Osteocyte (in vitro differentiated cells): ENCODE results near the gene KDM5A. TPM values are rescaled to one million over a fixed set of nuclear protein-coding genes. Genes with fewer than 3 reads are reported as not detected.

Experiments
- DNase-seq: peaks from one replicate; pipeline ENCODE4 v3.0.0; 2021; ENCODE audit warnings: mixed read lengths; ENCODE audit not compliant: unreplicated experiment; ENCODE audit errors: extremely low spot score
- H3K27ac Mint-ChIP-seq: one replicate; pipeline ENCODE4 v1.8.0; 2021; ENCODE audit warnings: mild to moderate bottlenecking, mixed read lengths; ENCODE audit not compliant: unreplicated experiment
- H3K27me3 Mint-ChIP-seq: one replicate; pipeline ENCODE4 v1.8.0; 2021; ENCODE audit warnings: mixed read lengths; ENCODE audit not compliant: unreplicated experiment
- H3K36me3 Mint-ChIP-seq: one replicate; pipeline ENCODE4 v1.8.0; 2021; ENCODE audit warnings: mixed read lengths; ENCODE audit not compliant: unreplicated experiment
- H3K4me1 Mint-ChIP-seq: one replicate; pipeline ENCODE4 v1.8.0; 2021; ENCODE audit warnings: mixed read lengths; ENCODE audit not compliant: unreplicated experiment
- H3K4me3 Mint-ChIP-seq: one replicate; pipeline ENCODE4 v1.8.0; 2021; ENCODE audit warnings: mild to moderate bottlenecking, moderate library complexity, mixed read lengths; ENCODE audit not compliant: unreplicated experiment
- H3K9me3 Mint-ChIP-seq: one replicate; pipeline ENCODE4 v1.8.0; 2021; ENCODE audit warnings: mixed read lengths; ENCODE audit not compliant: unreplicated experiment
- total RNA-seq: library from RNA; stranded (reverse); gene quantifications from 2 replicates; pipeline ENCODE4 v1.2.1, GENCODE V29; 2021
- TF ChIP-seq, protein P1 (sequence below): fragments of 200-600 bp; sonication (generic); IDR thresholded peaks from 2 replicates; pipeline ENCODE4 v1.5.0; 2021; ENCODE audit warnings: antibody characterized with exemption, mild to moderate bottlenecking, moderate library complexity

The KDM5A gene
- total RNA-seq, 1 donor from 2014 or later, result 81.1 TPM

DNA sequence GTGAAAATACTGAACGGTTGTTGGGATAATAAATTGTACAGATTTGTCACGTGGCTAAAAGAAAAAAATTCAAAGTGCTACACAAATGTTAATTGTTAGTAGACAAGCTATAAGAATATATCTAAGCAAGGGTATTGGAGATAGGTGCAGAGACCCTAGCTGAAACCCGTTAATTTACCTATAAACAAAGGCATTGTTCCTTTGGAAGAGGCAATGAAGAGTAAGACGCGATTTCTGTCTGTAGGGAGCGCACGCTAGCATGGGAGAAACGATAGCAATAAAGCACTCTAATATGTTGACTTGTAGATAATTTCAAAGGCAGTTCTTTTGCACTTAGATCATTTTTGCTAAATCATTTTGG, 12.9 kb upstream of the KDM5A start:
- H3K4me1 Mint-ChIP-seq, result peaks cover 4% of the 10 kb centered on the region
- no peak overlapping the region for H3K4me3 Mint-ChIP-seq
- no peak overlapping the region for H3K27ac Mint-ChIP-seq
- TF ChIP-seq, protein P1, sequence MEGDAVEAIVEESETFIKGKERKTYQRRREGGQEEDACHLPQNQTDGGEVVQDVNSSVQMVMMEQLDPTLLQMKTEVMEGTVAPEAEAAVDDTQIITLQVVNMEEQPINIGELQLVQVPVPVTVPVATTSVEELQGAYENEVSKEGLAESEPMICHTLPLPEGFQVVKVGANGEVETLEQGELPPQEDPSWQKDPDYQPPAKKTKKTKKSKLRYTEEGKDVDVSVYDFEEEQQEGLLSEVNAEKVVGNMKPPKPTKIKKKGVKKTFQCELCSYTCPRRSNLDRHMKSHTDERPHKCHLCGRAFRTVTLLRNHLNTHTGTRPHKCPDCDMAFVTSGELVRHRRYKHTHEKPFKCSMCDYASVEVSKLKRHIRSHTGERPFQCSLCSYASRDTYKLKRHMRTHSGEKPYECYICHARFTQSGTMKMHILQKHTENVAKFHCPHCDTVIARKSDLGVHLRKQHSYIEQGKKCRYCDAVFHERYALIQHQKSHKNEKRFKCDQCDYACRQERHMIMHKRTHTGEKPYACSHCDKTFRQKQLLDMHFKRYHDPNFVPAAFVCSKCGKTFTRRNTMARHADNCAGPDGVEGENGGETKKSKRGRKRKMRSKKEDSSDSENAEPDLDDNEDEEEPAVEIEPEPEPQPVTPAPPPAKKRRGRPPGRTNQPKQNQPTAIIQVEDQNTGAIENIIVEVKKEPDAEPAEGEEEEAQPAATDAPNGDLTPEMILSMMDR, result peak; percentile 41
- DNase-seq, result no peak
- no peaks in the 10 kb centered on the region for H3K36me3 Mint-ChIP-seq
- no peaks in the 10 kb centered on the region for H3K9me3 Mint-ChIP-seq
- H3K27me3 Mint-ChIP-seq, result no peaks in the 10 kb centered on the region

- TF ChIP-seq, protein P1, result peak; percentile 35
- Mint-ChIP-seq H3K9me3 (no peaks in the 10 kb centered on the region), H3K36me3 (no peaks in the 10 kb centered on the region), H3K27ac (no peak within 1 kb of the TSS), H3K4me3 (peak within 1 kb of the TSS; percentile 15), H3K4me1 (peaks cover 4% of the 10 kb centered on the region), H3K27me3 (no peaks in the 10 kb centered on the region)
- peak; percentile 96 for DNase-seq
Measured at GRCh38 chr12:401235-402028, 12.3 kb upstream of the KDM5A start, which contains the start of gene CCDC77. CCDC77 (plus strand) TSS chr12:401644; CDS start chr12:409384, 7,740 bp downstream.

DNA sequence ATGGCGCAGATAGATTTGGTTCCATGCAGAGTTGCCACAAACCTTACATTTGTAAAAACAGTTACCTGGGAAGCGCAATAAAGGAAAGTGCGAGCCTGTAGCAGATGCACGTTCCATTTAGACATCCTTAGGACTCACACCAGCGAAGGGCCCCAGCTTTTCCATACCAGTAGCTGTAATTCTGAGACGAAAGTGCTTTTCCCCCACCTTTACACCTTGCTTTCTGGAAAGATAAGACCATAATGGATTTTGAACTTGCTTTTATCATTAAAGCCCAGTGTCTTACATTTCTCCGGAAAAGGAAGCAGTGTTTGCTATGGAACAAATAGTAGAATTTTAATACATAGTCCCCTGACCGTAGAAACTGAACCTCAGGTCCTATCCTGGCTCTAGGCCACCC, 11.7 kb upstream of the KDM5A start:
- Mint-ChIP-seq H3K36me3 (no peaks in the 10 kb centered on the region), H3K4me1 (peaks cover 4% of the 10 kb centered on the region), H3K9me3 (no peaks in the 10 kb centered on the region), H3K27ac (no peak overlapping the region), H3K4me3 (no peak overlapping the region), H3K27me3 (no peaks in the 10 kb centered on the region)
- TF ChIP-seq, protein P1, result no peak
- no peak for DNase-seq

DNA sequence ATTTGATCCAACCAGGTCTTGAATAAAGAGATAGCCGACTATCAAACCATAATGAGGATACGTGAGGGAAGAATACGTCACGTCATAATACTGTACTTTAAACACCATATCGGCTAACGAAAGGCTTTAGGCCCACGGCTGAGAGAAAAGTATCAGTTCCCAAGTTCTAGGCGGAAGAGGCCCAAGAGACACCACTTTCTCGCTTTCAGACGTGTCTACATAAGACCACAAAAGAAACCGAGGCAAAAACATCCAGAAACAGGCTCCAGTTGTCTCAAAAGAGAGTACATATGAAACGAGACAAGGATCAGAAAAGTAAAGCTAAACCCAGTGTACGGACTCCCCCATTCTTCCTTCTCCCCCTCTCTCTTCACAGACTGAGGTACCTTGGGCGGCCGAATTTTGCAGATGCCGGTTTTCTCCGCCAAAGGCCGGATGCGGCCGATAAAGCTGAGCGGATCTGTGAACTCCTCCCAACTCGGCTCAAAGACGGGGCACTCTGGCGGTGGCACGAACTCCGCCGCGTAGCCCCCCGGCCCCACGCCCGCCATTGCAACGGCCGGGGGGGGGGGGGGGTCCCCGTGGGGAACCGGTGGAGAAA, 479 bp downstream of the KDM5A start:
- TF ChIP-seq, protein P1, result no peak
- Mint-ChIP-seq H3K27ac (peak overlapping the region; percentile 99), H3K9me3 (no peaks in the 10 kb centered on the region), H3K4me1 (peaks cover 34% of the 10 kb centered on the region), H3K36me3 (peaks cover 16% of the 10 kb centered on the region), H3K4me3 (peak overlapping the region; percentile 96), H3K27me3 (no peaks in the 10 kb centered on the region)
- no peak for DNase-seq

DNA sequence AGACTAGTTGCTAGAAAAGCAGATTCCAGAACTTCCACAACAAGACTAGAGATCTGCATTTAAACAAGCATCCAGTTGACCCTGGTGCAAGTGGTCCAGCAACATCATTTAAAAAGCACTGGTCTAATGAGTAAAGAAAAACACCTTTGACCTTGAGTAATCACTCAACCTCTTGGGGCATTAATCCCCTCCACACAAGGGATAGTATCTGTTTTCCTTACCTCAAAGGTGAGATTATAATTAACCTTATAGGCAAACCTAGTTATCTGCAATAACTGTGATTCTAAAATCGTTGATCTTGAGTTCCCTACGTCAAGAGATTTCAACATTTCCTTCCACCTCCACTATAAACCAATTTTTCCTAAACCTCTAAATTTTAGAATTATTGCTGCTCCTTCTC, 1.1 kb downstream of the KDM5A start:
- H3K9me3 Mint-ChIP-seq, result no peaks in the 10 kb centered on the region
- H3K4me1 Mint-ChIP-seq, result peaks cover 34% of the 10 kb centered on the region
- H3K27ac Mint-ChIP-seq, result peak overlapping the region; percentile 99
- DNase-seq, result no peak
- H3K4me3 Mint-ChIP-seq, result peak overlapping the region; percentile 96
- H3K36me3 Mint-ChIP-seq, result peaks cover 19% of the 10 kb centered on the region
- TF ChIP-seq, protein P1, result no peak
- no peaks in the 10 kb centered on the region for H3K27me3 Mint-ChIP-seq
